ENCODE measurements around the gene SGPL1. TPM values are rescaled to one million over a fixed set of nuclear protein-coding genes. Genes with fewer than 3 reads are reported as not detected.

SGPL1 gene
- total RNA-seq, 1 donor from 2014 or later = 111 TPM

GRCh38 chr10:70797840-70798239, 17.9 kb upstream of the SGPL1 start:
- TF ChIP-seq CTCF (IDR thresholded peaks at IDR 0.05; ENCODE audit: partially characterized antibody, unreplicated experiment) = no peak

GRCh38 chr10:70799124-70799523, 16.6 kb upstream of the SGPL1 start:
- Mint-ChIP-seq H3K4me3 (ENCODE audit: unreplicated experiment) (no peak overlapping the region), H3K4me1 (ENCODE audit: low read depth, unreplicated experiment) (no peaks in the 10 kb centered on the region), H3K9me3 (ENCODE audit: unreplicated experiment) (no peaks in the 10 kb centered on the region), H3K27ac (ENCODE audit: unreplicated experiment) (no peak overlapping the region), H3K36me3 (ENCODE audit: unreplicated experiment) (peaks cover 11% of the 10 kb centered on the region), H3K27me3 (ENCODE audit: unreplicated experiment) (no peaks in the 10 kb centered on the region)
- no peak for DNase-seq
- TF ChIP-seq CTCF (IDR thresholded peaks at IDR 0.05; ENCODE audit: partially characterized antibody, unreplicated experiment) = no peak

More at GRCh38 chr10:70797840-70798239, 17.9 kb upstream of the SGPL1 start:
- DNase-seq = no peak
- no peaks in the 10 kb centered on the region for H3K4me1 Mint-ChIP-seq (ENCODE audit: low read depth, unreplicated experiment)
- no peaks in the 10 kb centered on the region for H3K27me3 Mint-ChIP-seq (ENCODE audit: unreplicated experiment)
- peaks cover 11% of the 10 kb centered on the region for H3K36me3 Mint-ChIP-seq (ENCODE audit: unreplicated experiment)
- H3K27ac Mint-ChIP-seq (ENCODE audit: unreplicated experiment) = no peak overlapping the region
- H3K4me3 Mint-ChIP-seq (ENCODE audit: unreplicated experiment) = no peak overlapping the region
- H3K9me3 Mint-ChIP-seq (ENCODE audit: unreplicated experiment) = no peaks in the 10 kb centered on the region

GRCh38 chr10:70801854-70802253, 13.9 kb upstream of the SGPL1 start:
- no peaks in the 10 kb centered on the region for H3K9me3 Mint-ChIP-seq (ENCODE audit: unreplicated experiment)
- peaks cover 6% of the 10 kb centered on the region for H3K36me3 Mint-ChIP-seq (ENCODE audit: unreplicated experiment)
- H3K4me3 Mint-ChIP-seq (ENCODE audit: unreplicated experiment) = no peak overlapping the region
- no peaks in the 10 kb centered on the region for H3K4me1 Mint-ChIP-seq (ENCODE audit: low read depth, unreplicated experiment)
- no peak for DNase-seq
- no peak overlapping the region for H3K27ac Mint-ChIP-seq (ENCODE audit: unreplicated experiment)
- no peak for TF ChIP-seq CTCF (IDR thresholded peaks at IDR 0.05; ENCODE audit: partially characterized antibody, unreplicated experiment)
- H3K27me3 Mint-ChIP-seq (ENCODE audit: unreplicated experiment) = no peaks in the 10 kb centered on the region

DNA sequence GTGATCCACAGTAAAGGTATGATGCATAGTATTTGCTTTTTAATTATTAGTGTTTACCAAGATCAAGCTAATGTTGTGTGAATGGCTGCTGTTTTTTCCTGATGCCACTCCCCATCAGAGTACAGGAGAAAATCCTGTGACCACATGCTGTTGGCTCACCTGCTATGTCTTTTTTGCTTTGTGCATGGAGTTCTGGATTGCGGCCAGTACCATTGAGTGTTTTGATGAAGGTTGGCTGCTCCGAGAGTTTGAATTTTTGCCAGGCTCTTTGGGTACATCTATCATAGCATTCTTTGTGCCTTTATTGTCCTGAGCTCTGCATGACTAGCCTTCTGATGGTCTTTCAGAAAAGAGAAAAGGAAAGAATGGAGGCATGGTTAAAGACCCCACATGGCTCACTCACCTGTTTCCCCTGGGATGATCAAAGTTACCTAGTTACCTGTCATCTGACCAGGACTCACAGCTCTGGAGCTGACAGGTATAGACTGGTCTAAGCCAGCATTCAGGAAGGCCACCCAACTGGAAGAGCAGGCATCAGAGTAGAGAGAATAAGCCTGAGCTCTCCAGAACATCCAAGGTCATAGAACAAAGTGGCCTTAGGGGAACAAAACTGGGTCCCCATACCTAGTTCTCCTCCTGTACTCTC, 11.8 kb upstream of the SGPL1 start:
- Mint-ChIP-seq H3K27me3 (ENCODE audit: unreplicated experiment) (no peaks in the 10 kb centered on the region), H3K27ac (ENCODE audit: unreplicated experiment) (no peak overlapping the region), H3K9me3 (ENCODE audit: unreplicated experiment) (no peaks in the 10 kb centered on the region), H3K4me3 (ENCODE audit: unreplicated experiment) (no peak overlapping the region), H3K36me3 (ENCODE audit: unreplicated experiment) (no peaks in the 10 kb centered on the region), H3K4me1 (ENCODE audit: low read depth, unreplicated experiment) (no peaks in the 10 kb centered on the region)
- no peak for DNase-seq
- TF ChIP-seq CTCF (IDR thresholded peaks at IDR 0.05; ENCODE audit: partially characterized antibody, unreplicated experiment) = no peak

GRCh38 chr10:70804421-70804808, 11.3 kb upstream of the SGPL1 start:
- no peak overlapping the region for H3K27ac Mint-ChIP-seq (ENCODE audit: unreplicated experiment)
- no peaks in the 10 kb centered on the region for H3K4me1 Mint-ChIP-seq (ENCODE audit: low read depth, unreplicated experiment)
- H3K4me3 Mint-ChIP-seq (ENCODE audit: unreplicated experiment) = no peak overlapping the region
- no peak for DNase-seq
- H3K9me3 Mint-ChIP-seq (ENCODE audit: unreplicated experiment) = no peaks in the 10 kb centered on the region
- no peaks in the 10 kb centered on the region for H3K27me3 Mint-ChIP-seq (ENCODE audit: unreplicated experiment)
- no peak for TF ChIP-seq CTCF (IDR thresholded peaks at IDR 0.05; ENCODE audit: partially characterized antibody, unreplicated experiment)
- H3K36me3 Mint-ChIP-seq (ENCODE audit: unreplicated experiment) = no peaks in the 10 kb centered on the region

Measured in glutamatergic neuron (in vitro differentiated cells).